GM23338 (cell line): ENCODE results near the gene ULBP3.

Experiments used
- CREB1 ChIP-seq: fragments of 250-450 bp; sonication (Bioruptor Pico); IDR thresholded peaks from 2 replicates; pipeline ENCODE4 v1.5.0; 2020; ENCODE audit warnings: low read depth, mild to moderate bottlenecking, moderate library complexity
- CTCF ChIP-seq, 2 experiments: fragments of 200-600 bp in 1 of 2; sonication (generic) in 1 of 2; conservative IDR thresholded peaks; 2 replicates each; pipeline versions ENCODE4 v1.5.1 to v1.6.1; 2016 to 2017; ENCODE audit warnings: antibody characterized with exemption in 2 of 2, low read depth in 2 of 2, mild to moderate bottlenecking in 2 of 2, moderate library complexity in 1 of 2
- EZH2 ChIP-seq: fragments of 200-600 bp; sonication (generic); IDR thresholded peaks from one replicate; pipeline ENCODE4 v1.8.0; 2017; ENCODE audit warnings: antibody characterized with exemption, mild to moderate bottlenecking, low read depth; ENCODE audit not compliant: unreplicated experiment
- EZH2phosphoT487 ChIP-seq: fragments of 200-600 bp; sonication (generic); IDR thresholded peaks from one replicate; pipeline ENCODE4 v1.8.1; 2018; ENCODE audit warnings: antibody characterized with exemption; ENCODE audit not compliant: unreplicated experiment
- JUNB ChIP-seq: IDR thresholded peaks from one replicate; pipeline ENCODE4 v1.6.1; 2016; ENCODE audit warnings: antibody characterized with exemption; ENCODE audit not compliant: unreplicated experiment
- POLR2AphosphoS5 ChIP-seq: IDR thresholded peaks from 2 replicates; pipeline ENCODE4 v1.6.1; 2016; ENCODE audit warnings: antibody characterized with exemption, low read depth
- REST ChIP-seq: IDR thresholded peaks from one replicate; pipeline ENCODE4 v1.6.1; 2018; ENCODE audit warnings: antibody characterized with exemption; ENCODE audit not compliant: unreplicated experiment
- STAT1 ChIP-seq: IDR thresholded peaks from one replicate; pipeline ENCODE4 v1.6.1; 2016; ENCODE audit warnings: antibody characterized with exemption; ENCODE audit not compliant: unreplicated experiment
- ZNF114 ChIP-seq: fragments of 250-450 bp; sonication (Bioruptor Pico); IDR thresholded peaks from 2 replicates; pipeline ENCODE4 v1.5.0; 2020; ENCODE audit warnings: mild to moderate bottlenecking, moderate library complexity
- ZNF331 ChIP-seq: fragments of 250-450 bp; sonication (Bioruptor Pico); IDR thresholded peaks from 2 replicates; pipeline ENCODE4 v1.5.0; 2020; ENCODE audit warnings: low read depth, mild to moderate bottlenecking, moderate library complexity
- TF ChIP-seq, protein P1 (sequence below): IDR thresholded peaks from 2 replicates; pipeline ENCODE4 v1.6.1; 2016; ENCODE audit warnings: antibody characterized with exemption
- TF ChIP-seq, protein P2 (sequence below): fragments of 250-450 bp; sonication (Bioruptor Pico); IDR thresholded peaks from 2 replicates; pipeline ENCODE4 v1.5.0; 2020; ENCODE audit warnings: mild to moderate bottlenecking, moderate library complexity

DNA sequence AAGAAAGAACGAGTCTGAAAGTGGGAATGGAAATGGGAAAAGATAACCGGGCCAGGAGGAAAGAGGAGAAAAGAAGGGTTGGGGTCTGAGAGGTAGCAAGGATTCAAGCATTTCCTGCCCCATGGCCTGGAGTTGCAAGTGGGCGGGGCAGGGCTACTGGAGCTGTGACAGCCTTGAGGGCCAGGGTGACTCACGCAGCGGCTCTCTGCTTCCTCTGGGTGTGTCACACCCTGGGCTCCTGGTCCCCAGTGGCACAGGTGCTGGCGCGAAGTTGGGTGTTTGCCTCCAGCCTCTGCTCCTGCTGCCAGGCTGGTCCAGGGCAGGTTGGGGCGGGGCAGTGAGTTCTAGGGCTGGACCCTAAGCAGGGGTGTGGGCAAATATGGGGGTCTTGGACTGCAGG, 3.3 kb upstream of the ULBP3 start:
- no peak for TF ChIP-seq CTCF (conservative IDR thresholded peaks at IDR 0.05; ENCODE audit: low read depth in 2 of 2)
- no peak for TF ChIP-seq REST
- no peak for TF ChIP-seq POLR2AphosphoS5
- no peak for TF ChIP-seq EZH2phosphoT487
- TF ChIP-seq EZH2, result no peak
- TF ChIP-seq ZNF114, result no peak
- TF ChIP-seq, protein P1, sequence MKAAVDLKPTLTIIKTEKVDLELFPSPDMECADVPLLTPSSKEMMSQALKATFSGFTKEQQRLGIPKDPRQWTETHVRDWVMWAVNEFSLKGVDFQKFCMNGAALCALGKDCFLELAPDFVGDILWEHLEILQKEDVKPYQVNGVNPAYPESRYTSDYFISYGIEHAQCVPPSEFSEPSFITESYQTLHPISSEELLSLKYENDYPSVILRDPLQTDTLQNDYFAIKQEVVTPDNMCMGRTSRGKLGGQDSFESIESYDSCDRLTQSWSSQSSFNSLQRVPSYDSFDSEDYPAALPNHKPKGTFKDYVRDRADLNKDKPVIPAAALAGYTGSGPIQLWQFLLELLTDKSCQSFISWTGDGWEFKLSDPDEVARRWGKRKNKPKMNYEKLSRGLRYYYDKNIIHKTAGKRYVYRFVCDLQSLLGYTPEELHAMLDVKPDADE, result no peak
- TF ChIP-seq CREB1 (CRISPR knock-in tag), result no peak
- TF ChIP-seq STAT1, result no peak
- no peak for TF ChIP-seq JUNB
- TF ChIP-seq ZNF331 (CRISPR knock-in tag), result no peak
- TF ChIP-seq, protein P2, sequence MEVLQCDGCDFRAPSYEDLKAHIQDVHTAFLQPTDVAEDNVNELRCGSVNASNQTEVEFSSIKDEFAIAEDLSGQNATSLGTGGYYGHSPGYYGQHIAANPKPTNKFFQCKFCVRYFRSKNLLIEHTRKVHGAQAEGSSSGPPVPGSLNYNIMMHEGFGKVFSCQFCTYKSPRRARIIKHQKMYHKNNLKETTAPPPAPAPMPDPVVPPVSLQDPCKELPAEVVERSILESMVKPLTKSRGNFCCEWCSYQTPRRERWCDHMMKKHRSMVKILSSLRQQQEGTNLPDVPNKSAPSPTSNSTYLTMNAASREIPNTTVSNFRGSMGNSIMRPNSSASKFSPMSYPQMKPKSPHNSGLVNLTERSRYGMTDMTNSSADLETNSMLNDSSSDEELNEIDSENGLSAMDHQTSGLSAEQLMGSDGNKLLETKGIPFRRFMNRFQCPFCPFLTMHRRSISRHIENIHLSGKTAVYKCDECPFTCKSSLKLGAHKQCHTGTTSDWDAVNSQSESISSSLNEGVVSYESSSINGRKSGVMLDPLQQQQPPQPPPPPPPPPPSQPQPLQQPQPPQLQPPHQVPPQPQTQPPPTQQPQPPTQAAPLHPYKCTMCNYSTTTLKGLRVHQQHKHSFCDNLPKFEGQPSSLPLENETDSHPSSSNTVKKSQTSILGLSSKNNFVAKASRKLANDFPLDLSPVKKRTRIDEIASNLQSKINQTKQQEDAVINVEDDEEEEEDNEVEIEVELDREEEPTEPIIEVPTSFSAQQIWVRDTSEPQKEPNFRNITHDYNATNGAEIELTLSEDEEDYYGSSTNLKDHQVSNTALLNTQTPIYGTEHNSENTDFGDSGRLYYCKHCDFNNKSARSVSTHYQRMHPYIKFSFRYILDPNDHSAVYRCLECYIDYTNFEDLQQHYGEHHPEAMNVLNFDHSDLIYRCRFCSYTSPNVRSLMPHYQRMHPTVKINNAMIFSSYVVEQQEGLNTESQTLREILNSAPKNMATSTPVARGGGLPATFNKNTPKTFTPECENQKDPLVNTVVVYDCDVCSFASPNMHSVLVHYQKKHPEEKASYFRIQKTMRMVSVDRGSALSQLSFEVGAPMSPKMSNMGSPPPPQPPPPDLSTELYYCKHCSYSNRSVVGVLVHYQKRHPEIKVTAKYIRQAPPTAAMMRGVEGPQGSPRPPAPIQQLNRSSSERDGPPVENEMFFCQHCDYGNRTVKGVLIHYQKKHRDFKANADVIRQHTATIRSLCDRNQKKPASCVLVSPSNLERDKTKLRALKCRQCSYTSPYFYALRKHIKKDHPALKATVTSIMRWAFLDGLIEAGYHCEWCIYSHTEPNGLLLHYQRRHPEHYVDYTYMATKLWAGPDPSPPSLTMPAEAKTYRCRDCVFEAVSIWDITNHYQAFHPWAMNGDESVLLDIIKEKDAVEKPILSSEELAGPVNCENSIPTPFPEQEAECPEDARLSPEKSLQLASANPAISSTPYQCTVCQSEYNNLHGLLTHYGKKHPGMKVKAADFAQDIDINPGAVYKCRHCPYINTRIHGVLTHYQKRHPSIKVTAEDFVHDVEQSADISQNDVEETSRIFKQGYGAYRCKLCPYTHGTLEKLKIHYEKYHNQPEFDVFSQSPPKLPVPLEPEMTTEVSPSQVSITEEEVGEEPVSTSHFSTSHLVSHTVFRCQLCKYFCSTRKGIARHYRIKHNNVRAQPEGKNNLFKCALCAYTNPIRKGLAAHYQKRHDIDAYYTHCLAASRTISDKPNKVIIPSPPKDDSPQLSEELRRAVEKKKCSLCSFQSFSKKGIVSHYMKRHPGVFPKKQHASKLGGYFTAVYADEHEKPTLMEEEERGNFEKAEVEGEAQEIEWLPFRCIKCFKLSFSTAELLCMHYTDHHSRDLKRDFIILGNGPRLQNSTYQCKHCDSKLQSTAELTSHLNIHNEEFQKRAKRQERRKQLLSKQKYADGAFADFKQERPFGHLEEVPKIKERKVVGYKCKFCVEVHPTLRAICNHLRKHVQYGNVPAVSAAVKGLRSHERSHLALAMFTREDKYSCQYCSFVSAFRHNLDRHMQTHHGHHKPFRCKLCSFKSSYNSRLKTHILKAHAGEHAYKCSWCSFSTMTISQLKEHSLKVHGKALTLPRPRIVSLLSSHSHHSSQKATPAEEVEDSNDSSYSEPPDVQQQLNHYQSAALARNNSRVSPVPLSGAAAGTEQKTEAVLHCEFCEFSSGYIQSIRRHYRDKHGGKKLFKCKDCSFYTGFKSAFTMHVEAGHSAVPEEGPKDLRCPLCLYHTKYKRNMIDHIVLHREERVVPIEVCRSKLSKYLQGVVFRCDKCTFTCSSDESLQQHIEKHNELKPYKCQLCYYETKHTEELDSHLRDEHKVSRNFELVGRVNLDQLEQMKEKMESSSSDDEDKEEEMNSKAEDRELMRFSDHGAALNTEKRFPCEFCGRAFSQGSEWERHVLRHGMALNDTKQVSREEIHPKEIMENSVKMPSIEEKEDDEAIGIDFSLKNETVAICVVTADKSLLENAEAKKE, result no peak
